HG03378 (cell line): ENCODE measurements around the gene GPRIN3.

Experiments
- ATAC-seq: cut with Tn5 transposase; IDR thresholded peaks from one replicate; pipeline ENCODE4 v1.9.1; 2021; ENCODE audit warnings: mild to moderate bottlenecking, moderate library complexity; ENCODE audit not compliant: unreplicated experiment

Gene GPRIN3

GRCh38 chr4:89307446-89308160 is at the start of gene GPRIN3:
TSS of gene GPRIN3 (minus strand) at chr4:89307800. CDS start at chr4:89250110, 57,690 bp downstream.
- peak; percentile 80 for ATAC-seq

GRCh38 chr4:89357340-89357739 is 49.7 kb upstream of the GPRIN3 start:
- ATAC-seq, result no peak

- no peak for ATAC-seq
These were observed 48.5 kb upstream of the GPRIN3 start for GRCh38 chr4:89356086-89356485.

GRCh38 chr4:89353514-89353913 is 45.9 kb upstream of the GPRIN3 start:
- ATAC-seq, result no peak

GRCh38 chr4:89352541-89352940 is 44.9 kb upstream of the GPRIN3 start:
- no peak for ATAC-seq

GRCh38 chr4:89351201-89351600 is 43.6 kb upstream of the GPRIN3 start:
- no peak for ATAC-seq

GRCh38 chr4:89347363-89348025 is 39.9 kb upstream of the GPRIN3 start:
- no peak for ATAC-seq

- ATAC-seq, result no peak
These were observed 37.0 kb upstream of the GPRIN3 start for GRCh38 chr4:89344571-89344970.

- no peak for ATAC-seq
These were observed 30.6 kb upstream of the GPRIN3 start for GRCh38 chr4:89338206-89338605.

GRCh38 chr4:89337681-89338080 is 30.1 kb upstream of the GPRIN3 start:
- ATAC-seq, result no peak

- ATAC-seq, result no peak
These were observed 29.3 kb upstream of the GPRIN3 start for GRCh38 chr4:89336818-89337420.

- no peak for ATAC-seq
These were observed 27.2 kb upstream of the GPRIN3 start for GRCh38 chr4:89334830-89335229.

GRCh38 chr4:89334311-89334710 is 26.7 kb upstream of the GPRIN3 start:
- ATAC-seq, result no peak

GRCh38 chr4:89331686-89332544 is 24.3 kb upstream of the GPRIN3 start:
- ATAC-seq, result no peak

- no peak for ATAC-seq
These were observed 23.6 kb upstream of the GPRIN3 start for GRCh38 chr4:89331197-89331596.

- ATAC-seq, result no peak
These were observed 21.7 kb upstream of the GPRIN3 start for GRCh38 chr4:89329280-89329679.

- peak; percentile 99 for ATAC-seq
These were observed 17.1 kb upstream of the GPRIN3 start for GRCh38 chr4:89324671-89325070.

GRCh38 chr4:89322671-89323070 is 15.1 kb upstream of the GPRIN3 start:
- no peak for ATAC-seq

GRCh38 chr4:89319756-89320155 is 12.2 kb upstream of the GPRIN3 start:
- no peak for ATAC-seq

GRCh38 chr4:89316931-89317366 is 9.3 kb upstream of the GPRIN3 start:
- ATAC-seq, result peak; percentile 76

- ATAC-seq, result no peak
These were observed 8.6 kb upstream of the GPRIN3 start for GRCh38 chr4:89316211-89316610.
